GM19351 (cell line): ENCODE measurements around the gene ATP5F1D.
A peak's percentile ranks its signal among the peaks of the same experiment; 100 is the strongest.

ENCODE experiments used
- ATAC-seq: cut with Tn5 transposase; IDR thresholded peaks from one replicate; pipeline ENCODE4 v1.9.1; 2021; ENCODE audit warnings: mild to moderate bottlenecking, moderate library complexity; ENCODE audit not compliant: unreplicated experiment

Gene ATP5F1D

DNA sequence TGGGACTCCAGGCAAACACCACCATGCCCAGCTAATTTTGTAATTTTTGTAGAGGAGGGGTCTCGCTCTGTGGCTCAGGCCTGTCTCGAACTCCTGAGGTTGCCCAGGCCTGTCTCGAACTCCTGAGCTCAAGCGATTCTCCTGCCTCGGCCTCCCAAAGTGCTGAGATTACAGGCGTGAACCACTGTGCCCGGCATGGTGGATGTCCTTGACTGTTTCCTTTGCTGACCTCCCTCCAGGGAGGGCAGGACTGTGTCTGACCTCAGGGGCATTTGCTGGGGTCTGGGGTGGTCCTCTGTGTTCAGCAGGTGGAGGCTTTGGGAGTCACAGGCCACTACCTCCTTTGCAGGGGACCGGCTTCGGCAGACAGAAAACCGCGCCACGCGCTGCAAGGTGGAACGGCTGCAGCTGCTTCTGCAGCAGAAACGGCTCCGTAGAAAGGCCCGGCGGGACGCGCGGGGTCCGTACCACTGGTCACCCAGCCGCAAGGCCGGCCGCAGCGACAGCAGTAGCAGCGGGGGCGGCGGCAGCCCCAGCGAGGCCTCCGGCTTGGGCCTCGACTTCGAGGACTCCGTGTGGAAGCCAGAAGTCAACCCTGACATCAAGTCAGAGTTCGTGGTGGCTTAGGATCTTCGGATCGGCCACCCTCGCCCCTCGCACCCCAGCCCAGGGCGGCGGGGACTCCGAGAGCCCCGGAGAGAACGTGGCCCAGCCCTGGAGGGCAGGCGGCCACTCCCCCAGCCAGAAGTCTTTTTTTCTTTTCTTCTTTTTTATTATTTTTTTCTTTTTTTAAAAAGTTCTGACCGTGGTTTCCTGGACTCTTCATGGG is 15.3 kb downstream of the ATP5F1D start:
- no peak for ATAC-seq

DNA sequence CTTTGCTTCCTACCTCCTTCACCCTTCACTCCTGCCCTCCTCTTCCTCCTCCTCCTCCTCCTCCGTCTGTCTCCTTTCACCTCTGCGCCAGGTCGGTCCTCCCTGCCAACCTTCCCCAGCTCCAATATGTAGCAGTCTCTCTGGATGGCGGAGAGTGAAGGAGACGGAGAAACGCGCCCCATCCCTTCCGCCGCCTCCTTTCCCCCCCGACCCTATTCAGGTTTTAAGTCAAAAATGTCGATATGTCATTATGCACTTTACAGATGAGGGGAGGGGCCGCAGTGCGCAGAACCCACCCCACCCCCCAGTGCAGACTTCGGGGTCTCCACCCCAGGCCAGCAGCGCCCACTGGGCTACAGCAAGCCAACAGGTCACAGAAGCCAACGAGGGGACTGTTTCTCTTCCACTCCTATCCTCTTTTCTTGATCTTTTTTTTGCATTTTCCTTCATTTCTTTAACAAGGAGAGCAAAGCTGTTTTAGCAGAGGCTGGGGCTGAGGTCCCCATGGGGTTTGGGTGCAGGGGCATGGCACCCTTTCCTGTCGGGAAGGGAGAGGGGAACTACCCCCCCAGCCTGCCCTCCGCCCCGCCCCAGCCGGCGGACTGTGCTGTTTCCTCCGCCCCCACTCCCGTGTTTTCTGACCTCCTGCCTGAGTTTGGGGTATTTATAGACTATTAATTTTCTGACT is 16.1 kb downstream of the ATP5F1D start:
- no peak for ATAC-seq

DNA sequence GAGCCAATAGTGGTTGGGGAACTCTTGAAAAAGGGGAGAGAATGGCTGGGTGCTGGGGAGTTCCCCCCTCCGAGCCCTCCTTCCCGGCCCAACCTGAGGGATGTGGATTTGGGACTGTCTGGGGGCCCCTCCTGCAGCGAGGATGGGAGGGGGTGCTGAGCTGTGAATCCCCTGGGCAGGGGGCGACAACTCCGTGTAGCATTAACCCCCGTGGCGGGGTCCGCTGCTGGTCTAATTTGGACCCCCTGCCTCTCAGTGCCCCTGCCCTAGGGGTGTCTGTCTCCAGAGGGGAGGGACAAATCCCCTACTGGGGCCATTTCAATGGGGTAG is 16.6 kb downstream of the ATP5F1D start:
- ATAC-seq = no peak

DNA sequence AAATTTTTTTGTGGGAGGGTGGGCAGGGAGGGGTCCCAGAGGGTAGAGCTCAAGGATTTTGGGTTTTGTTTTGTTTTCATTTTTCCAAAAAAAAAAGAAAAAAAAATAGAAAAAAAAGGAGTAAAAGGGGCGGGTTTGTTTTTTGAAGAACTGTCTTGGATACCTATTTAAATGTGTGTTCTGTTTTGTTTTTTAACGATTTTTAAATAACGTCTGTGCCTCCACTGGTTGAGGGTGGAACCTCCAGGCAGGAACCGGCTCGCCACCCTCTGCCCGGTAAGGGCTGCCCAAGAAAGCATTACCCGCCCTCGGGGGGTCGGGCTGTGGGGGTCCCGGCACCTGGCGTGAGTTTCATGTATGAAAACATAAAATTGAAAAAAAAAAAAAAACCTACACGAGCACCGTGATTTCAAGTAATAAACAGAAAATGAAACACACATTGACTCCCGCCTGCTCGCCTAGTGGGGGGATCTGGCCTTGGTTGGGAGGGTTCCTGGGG is 17.2 kb downstream of the ATP5F1D start:
- no peak for ATAC-seq

DNA sequence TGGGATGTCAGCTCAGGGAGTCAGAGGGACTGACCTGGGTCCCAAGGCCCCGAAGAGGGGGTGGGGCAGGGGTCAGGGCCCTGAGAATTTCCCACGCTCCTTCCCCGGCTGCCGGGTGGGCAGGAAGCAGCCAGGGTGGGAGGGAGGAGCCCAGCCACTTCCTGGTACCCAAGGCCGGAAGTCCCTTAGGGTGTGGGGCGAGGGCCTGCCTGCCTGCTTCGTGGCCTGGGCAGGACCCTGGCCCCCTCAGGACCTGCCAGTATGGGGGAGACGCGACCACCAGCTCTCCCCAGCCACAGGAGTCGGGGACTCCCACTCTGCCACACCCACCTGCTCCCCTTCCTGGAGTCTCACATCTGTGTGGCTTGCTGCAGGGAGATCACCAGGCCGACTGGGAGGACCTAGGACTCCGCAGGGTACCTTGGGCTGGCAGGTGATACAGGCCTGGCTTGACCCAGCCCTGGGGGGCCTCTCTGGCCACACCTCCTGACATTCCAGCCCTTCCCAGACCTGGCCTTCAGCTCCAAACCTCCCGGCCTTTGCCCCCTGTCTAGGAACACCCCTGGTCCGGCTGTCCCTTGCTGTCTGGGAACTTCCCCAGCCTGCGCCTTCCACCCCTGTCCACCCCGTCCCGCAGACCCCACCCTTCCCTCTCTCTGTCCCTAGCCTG is 17.8 kb downstream of the ATP5F1D start:
- ATAC-seq = no peak

DNA sequence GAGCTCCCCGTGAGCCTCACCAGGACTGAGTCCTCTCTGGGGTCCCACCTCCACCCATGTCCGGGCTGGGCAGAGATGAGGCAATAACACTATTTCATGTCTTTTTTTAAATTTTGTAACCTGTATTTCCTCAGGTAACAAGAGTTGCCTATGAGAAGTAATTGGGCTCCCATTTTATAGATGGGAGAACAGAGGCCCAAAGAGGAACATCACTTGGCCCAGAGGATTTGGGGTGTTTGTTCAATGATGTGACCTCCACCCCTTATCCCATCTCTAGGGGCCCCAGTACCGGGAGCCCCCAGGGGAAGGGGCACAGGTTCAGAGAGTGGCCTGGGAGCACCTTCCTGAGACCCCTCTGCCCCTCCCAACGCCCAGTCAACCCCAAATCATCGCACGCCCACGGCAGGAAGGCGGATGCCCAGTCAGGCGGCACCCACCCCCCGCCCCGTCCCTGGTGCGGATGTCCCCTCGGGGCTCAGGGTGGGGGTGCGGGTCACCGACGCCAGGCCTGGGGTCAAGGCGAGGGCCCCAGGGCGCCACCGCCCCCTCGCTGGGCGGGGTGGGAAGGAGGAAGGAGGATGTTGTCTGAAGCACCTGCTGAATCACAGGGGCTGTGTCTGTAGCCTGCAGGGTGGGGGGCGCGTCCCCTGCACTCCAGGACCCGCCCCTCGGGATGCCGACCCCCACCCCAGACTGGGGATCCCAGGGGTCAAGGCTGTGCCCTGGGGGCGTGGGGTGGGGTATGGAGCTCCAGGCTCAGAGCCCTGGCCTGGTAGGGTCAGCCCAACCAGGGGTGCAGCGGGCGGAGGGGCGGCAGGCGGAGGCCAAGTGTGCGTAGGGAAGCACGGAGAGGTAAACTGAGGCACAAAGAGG is 18.6 kb downstream of the ATP5F1D start:
- ATAC-seq = peak; percentile 1

DNA sequence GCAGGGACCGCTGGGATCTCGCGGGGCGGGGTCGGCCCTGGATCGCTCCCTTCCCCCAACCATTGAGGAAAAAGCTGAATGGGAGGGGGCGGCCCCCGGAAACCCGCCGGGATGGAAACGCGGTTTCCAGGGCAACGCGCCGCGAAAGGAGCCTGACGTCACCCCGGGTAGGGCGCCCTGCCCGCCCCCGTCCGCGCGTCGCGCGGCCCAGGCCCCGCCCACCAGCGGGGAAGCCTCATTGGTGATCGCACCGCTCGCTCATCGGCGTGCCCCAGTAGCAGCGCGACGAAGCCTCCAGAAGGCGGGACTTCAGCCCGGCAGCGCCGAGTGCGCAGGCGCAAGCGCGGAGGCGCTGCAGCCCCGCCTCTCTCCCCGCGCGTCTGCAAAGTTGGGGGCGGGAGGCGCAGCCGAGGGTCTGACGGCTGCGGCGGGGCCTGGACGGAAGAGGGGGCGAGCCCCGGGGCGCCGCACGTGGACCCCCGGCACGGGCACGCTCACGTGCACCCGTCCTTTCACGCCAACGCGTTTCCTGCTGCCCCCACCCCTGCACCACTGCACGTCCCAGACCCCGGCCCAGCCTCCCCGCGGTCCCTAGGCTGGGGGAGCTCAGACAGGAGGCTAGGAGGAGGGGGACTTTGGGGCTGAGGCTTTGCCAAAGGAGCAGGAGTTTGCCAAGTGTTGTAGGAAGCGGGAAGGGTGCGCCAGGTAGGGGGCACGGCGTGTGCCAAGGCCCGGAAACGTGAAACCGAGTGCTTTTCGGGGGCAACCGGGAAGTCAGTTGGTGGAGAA is 19.4 kb downstream of the ATP5F1D start:
- peak; percentile 59 for ATAC-seq

DNA sequence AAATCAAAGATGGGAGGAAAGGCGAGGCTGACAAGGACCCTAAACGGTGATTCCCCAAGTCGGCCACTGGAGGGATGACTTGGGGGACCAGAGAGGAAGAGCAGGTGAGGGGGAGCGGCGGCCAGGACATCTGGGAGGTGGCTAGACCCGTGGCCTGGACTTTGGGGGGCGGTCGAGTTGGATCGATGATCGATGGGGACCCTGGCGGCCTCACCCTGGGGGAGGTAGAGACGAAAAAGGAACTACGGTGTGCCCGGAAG is 19.9 kb downstream of the ATP5F1D start:
- no peak for ATAC-seq

DNA sequence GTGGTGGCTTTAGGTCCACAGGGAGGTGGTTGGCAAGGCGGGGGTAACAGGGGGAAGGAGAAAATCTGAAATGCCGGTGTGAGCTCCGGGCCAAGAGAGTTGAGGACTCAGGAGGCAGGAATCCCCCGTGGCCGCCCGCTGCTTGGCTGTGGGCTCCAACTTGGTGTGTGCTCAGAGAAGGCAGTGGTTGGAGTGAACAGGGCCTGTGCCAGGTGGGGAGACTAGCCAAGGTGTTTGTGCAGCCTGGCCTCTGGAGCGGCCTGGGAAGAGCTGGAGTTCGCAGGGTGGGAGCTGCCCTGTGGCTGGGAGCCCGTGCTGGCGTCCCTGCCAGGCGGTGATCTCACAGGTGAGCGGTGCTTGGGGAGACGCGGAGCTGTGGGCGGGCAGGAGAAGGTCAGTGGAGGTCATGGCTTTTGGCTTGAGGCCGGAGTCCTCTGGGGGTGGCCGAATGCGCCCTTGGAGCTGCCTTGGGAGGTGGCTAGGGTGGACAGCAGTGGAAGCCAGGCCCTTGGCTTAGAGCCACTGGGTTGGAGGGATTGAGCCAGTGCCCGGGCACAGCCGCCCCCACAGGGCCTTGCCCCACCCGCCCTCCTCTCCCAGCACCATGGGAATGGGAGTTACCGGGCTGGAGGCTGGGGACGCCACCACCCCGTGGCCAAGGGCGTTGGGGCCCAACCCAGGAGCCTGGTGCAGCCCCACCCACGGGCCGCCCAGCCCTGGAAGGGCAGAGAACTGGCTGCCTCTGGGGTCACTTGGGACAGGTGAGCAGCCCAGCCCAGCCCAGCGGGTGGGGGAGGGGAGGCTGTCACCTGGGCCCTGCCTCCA is 20.5 kb downstream of the ATP5F1D start:
- no peak for ATAC-seq

DNA sequence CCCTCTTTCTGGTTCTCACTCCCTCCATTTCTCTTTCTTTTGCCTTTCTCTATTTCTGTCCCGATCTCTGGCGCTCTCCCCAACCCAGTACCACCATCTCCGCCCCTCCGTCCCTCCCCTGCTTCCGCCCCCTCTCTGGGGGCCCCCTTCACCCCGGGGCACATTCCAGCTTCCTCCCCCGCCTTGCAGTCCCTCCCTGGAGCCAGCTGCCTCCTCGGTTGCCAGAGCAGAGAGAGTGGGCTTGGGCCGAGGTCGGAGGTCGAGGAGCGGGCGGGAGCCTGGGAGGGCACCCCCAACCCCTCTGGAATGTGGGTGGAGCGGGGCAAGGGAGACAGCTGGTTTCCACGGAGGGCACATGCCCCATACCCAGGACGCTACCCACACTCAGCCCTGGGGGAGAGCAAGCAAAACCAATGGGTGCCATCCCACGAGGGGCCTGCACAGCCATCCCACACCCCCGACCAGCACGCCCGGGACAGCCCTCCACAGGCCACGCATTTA is 21.1 kb downstream of the ATP5F1D start:
- no peak for ATAC-seq

DNA sequence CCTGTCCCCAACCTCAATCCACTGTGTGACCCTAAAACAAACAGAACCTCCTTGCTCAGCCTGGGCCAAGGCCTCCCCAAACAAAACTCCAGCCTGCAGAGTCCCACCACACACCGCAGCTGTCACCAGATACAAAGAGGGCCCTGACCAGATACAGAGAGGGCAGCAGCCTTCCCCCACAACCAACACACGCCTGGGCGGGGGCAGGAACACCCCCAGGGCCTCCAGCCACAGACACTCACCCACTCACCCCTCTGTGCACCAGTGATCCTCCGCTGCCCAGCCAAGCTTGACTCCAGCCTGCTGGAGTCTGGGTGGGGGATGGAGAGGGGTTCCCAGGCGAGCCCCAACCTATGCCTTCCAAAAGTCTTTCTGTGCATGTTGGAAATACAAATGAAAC is 21.6 kb downstream of the ATP5F1D start:
- no peak for ATAC-seq

DNA sequence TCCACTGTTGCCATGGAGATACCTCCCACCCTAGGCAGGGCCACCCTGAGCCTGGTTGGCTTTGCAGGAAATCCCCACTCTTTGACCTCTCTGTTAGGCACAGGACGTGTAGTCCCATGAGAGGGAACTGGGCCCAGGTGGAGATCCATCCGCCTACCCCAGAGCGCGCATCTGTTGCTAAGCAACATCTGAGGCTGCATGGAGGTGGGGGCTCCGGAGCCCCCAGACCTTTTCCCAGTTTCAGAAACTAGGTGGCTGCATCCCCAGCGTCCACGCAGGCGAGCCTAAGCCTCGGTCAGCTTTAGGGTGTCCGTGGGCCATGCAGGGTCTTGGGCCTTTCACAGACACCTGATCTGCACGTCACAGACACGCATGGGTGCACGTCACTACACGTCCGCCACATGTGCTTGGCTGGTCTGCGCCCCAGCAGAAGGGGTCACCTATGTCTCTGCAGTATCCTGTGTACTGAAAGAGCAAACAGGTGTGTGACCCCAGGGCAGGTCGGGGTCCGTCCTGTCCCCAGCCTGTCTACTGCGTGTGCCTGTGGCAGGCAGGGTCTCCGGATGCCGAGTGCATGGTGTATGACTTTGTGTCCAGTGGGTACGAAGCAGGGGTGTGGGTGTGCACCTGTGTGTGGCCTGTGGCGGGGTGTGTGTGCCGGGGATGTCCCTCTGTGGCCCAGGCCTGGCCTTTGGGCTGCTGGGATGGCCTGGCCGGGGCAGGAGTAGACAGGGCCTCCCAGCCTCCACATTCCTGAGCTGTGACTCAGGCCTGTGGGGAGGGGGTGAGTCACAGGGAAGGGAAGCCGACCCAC is 23.5 kb downstream of the ATP5F1D start:
- ATAC-seq = no peak

DNA sequence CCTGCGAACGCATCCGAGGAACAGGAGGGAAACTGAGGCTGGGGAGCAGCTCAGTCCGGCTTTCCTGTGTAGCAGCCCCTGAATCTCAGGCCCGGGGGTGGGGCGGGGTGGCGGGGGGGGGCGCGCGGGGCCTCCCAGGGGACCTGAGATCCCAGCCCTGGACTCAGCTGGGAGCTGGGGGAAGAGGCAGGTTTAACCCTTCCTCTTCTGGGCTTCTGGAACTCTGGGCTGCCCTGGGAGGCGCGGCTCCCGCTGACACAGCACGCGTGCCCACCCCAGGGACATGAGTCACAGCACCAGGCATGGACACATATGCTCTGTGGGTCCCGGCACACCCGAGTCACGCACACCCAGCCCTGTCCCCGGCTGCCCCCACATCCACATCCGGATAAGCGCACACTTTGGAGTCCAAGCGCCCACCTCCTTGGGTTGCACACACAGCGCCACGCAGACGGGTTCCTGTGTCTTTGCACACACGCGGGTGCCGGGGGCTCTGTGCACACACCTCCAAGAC is 24.1 kb downstream of the ATP5F1D start:
- no peak for ATAC-seq

DNA sequence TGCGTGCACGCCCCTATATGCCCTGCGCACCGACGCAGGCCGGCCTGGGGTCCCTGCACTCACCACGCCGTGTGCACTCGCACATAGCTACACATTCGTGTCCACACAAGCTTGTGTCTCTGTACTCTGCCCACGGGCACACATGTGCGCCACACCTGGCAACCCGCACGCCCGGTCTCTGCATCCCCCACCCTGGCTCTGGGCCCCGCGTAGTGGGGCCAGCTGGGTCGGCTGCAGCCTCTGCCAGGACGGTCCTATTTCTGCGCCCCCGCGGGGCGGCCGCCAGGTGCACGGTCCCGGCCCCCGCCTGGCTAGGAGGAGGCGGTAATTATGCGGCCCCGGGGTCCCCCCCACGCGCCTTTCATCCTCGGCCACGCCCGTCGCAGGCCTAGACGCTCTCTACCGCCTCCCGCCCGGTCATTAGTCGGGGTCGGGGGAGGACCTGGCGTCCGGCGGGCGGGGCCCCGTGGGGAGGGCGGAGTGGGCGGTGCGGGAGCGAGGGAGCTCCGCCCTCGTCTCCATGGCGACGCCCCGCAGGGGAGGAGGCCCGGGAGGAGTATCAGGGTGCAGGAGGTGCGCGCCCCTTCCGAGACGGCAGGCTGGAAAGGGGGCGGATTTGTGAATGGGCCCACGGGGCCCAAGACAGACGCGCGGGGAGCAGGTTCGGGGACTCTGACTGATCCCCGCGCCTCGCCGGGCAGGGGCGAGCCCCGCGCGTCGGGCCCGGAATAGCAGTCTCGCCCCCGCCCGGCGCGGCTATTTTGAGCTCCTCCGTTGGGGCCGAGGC is 24.8 kb downstream of the ATP5F1D start:
- ATAC-seq = peak; percentile 40

DNA sequence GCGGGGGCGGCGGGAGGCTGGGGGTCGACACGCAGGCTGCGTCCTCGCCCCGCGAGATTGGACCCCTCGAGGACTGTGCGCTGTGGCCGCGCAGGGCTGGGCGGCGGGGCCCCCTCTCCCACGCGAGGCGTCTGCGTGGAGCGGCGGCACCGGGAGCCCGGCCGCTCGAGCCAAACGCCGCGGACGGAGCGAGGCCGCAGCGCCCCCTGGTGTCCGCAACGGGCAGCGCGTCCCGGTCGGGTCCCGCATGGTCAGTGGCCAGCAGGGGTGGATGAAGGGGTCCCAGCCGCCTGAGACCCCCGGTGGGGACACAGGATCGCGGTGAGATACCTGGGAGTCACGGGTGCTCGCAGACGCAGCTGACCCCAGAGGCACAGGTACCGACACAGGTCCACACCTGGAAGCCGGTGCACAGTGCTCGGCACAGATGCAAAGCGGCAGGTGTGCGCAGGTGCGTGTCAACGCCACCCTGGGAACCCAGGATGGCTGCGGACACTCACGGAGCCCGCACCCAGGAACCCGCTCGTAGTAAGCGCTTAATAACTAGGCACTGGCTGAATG is 25.4 kb downstream of the ATP5F1D start:
- ATAC-seq = peak; percentile 15

DNA sequence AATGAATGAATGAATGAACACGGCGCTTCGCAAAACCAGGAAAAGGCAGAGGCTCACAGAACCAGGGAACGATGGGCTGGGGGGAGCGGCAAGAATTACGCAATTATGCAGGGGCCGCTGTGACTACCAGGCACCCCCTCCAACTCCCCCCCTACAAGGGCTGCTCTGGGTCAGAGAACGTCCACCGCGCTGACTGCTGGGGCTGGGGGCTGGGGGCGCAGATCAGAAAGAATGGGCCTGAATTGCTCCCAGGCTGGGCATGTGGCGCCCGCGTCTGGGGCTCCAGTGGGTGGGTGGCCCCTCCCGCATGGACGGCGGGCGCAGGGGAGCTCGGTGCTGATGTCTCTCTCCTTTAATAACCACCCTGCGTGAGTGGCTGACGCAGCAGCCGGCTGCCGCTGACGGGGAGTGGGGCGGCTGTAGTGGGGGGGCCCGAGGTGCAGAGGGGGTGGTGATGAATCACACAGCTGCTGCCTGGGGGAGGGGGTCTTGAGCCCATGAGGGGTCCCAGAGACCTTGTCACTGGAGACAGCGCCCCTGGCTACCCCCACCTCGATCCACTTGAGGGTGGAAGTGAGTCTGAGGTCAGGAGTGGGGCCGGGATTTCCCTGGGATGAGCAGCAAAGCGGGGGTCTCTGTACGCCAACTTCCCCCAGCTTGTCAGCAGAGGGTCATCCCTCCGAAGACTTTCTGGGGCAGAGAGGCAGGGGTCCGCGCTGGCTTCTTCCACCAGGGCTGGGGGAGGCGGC is 26.1 kb downstream of the ATP5F1D start:
- no peak for ATAC-seq
